HEK293 (cell line): ENCODE data around the gene FDXR.

Experiments
- CTCF ChIP-seq: fragments of 450-650 bp; formaldehyde crosslinking; IDR thresholded peaks from 2 replicates; pipeline ENCODE4 v1.5.1; 2016; ENCODE audit warnings: missing biosample characterization, missing genetic modification characterization
- GLIS1 ChIP-seq: fragments of 450-650 bp; formaldehyde crosslinking; IDR thresholded peaks from 2 replicates; pipeline ENCODE4 v1.5.1; 2016; ENCODE audit warnings: missing biosample characterization, missing genetic modification characterization
- SP3 ChIP-seq: fragments of 450-650 bp; formaldehyde crosslinking; IDR thresholded peaks from 2 replicates; pipeline ENCODE4 v1.5.1; 2016; ENCODE audit warnings: missing biosample characterization, missing genetic modification characterization
- WT1 ChIP-seq: fragments of 450-650 bp; formaldehyde crosslinking; IDR thresholded peaks from 2 replicates; pipeline ENCODE4 v1.5.1; 2016; ENCODE audit warnings: missing biosample characterization, missing genetic modification characterization
- YY1 ChIP-seq: fragments of 450-650 bp; formaldehyde crosslinking; IDR thresholded peaks from 2 replicates; pipeline ENCODE4 v1.5.1; 2018; ENCODE audit warnings: missing biosample characterization, missing genetic modification characterization
- ZBTB7A ChIP-seq: fragments of 450-650 bp; formaldehyde crosslinking; IDR thresholded peaks from 2 replicates; pipeline ENCODE4 v1.5.1; 2016; ENCODE audit warnings: low read depth, missing biosample characterization, missing genetic modification characterization
- ZNF169 ChIP-seq: fragments of 450-650 bp; formaldehyde crosslinking; IDR thresholded peaks from 2 replicates; pipeline ENCODE4 v1.5.1; 2016; ENCODE audit warnings: missing biosample characterization, missing genetic modification characterization
- ZNF23 ChIP-seq: fragments of 450-650 bp; formaldehyde crosslinking; IDR thresholded peaks from 2 replicates; pipeline ENCODE4 v1.5.1; 2016; ENCODE audit warnings: missing biosample characterization, missing genetic modification characterization, borderline replicate concordance
- ZNF350 ChIP-seq: fragments of 450-650 bp; formaldehyde crosslinking; IDR thresholded peaks from 2 replicates; pipeline ENCODE4 v1.5.0; 2017; ENCODE audit warnings: missing biosample characterization, mild to moderate bottlenecking, missing genetic modification characterization
- ZNF362 ChIP-seq: fragments of 450-650 bp; formaldehyde crosslinking; IDR thresholded peaks from 2 replicates; pipeline ENCODE4 v1.5.1; 2016; ENCODE audit warnings: missing biosample characterization, missing genetic modification characterization
- ZNF544 ChIP-seq: fragments of 450-650 bp; formaldehyde crosslinking; IDR thresholded peaks from 2 replicates; pipeline ENCODE4 v1.5.0; 2017; ENCODE audit warnings: missing biosample characterization, missing genetic modification characterization
- TF ChIP-seq, protein P1 (sequence below): fragments of 450-650 bp; formaldehyde crosslinking; IDR thresholded peaks from 2 replicates; pipeline ENCODE4 v1.5.1; 2016; ENCODE audit warnings: missing biosample characterization, missing genetic modification characterization, low read depth
- TF ChIP-seq, protein P2 (sequence below): sonication (generic); formaldehyde crosslinking; IDR thresholded peaks from 2 replicates; pipeline ENCODE4 v1.8.1; 2022; ENCODE audit warnings: mild to moderate bottlenecking, moderate library complexity, missing genetic modification reagents

GRCh38 chr17:74875977-74876593 is 3.3 kb upstream of the FDXR start:
- TF ChIP-seq CTCF (tag by site-specific recombination) (no peak), GLIS1 (no peak), ZNF350 (tag by site-specific recombination) (no peak), ZNF544 (tag by site-specific recombination) (no peak), ZNF362 (tag by site-specific recombination) (no peak), WT1 (tag by site-specific recombination) (no peak), YY1 (tag by site-specific recombination) (no peak), ZNF169 (tag by site-specific recombination) (no peak), SP3 (tag by site-specific recombination) (no peak), ZBTB7A (tag by site-specific recombination) (no peak), ZNF23 (tag by site-specific recombination) (no peak)
- TF ChIP-seq, protein P1, sequence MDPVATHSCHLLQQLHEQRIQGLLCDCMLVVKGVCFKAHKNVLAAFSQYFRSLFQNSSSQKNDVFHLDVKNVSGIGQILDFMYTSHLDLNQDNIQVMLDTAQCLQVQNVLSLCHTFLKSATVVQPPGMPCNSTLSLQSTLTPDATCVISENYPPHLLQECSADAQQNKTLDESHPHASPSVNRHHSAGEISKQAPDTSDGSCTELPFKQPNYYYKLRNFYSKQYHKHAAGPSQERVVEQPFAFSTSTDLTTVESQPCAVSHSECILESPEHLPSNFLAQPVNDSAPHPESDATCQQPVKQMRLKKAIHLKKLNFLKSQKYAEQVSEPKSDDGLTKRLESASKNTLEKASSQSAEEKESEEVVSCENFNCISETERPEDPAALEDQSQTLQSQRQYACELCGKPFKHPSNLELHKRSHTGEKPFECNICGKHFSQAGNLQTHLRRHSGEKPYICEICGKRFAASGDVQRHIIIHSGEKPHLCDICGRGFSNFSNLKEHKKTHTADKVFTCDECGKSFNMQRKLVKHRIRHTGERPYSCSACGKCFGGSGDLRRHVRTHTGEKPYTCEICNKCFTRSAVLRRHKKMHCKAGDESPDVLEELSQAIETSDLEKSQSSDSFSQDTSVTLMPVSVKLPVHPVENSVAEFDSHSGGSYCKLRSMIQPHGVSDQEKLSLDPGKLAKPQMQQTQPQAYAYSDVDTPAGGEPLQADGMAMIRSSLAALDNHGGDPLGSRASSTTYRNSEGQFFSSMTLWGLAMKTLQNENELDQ (tag by site-specific recombination): no peak
- TF ChIP-seq, protein P2, sequence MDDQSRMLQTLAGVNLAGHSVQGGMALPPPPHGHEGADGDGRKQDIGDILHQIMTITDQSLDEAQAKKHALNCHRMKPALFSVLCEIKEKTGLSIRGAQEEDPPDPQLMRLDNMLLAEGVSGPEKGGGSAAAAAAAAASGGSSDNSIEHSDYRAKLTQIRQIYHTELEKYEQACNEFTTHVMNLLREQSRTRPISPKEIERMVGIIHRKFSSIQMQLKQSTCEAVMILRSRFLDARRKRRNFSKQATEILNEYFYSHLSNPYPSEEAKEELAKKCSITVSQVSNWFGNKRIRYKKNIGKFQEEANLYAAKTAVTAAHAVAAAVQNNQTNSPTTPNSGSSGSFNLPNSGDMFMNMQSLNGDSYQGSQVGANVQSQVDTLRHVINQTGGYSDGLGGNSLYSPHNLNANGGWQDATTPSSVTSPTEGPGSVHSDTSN (CRISPR knock-in tag): no peak
